Measurements from ENCODE around the gene PLAC8.
A peak's percentile ranks its signal among the peaks of the same experiment; 100 is the strongest.
"Not testable (repeated sequence)": the region's sequence is repeated elsewhere in the genome, so short reads cannot be mapped to it uniquely, and the experiment has no call there.

Gene PLAC8

DNA sequence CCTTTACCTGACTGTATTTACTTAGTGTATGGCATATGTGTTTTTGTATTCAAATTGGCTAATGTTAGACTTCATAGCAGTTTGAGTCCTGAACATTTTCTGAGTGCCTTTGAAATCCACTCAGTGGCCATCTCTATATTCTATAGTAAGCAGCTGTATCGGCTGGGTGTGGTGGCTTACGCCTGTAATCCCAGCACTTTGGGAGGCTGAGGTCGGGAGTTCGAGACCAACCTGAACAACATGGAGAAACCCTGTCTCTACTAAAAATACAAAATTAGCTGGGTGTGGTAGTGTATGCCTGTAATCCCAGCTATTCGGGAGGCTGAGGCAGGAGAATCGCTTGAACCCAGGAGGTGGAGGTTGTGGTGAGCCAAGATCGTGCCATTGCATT, 2.8 kb downstream of the PLAC8 start:
- not testable (repeated sequence) for DNase-seq

DNA sequence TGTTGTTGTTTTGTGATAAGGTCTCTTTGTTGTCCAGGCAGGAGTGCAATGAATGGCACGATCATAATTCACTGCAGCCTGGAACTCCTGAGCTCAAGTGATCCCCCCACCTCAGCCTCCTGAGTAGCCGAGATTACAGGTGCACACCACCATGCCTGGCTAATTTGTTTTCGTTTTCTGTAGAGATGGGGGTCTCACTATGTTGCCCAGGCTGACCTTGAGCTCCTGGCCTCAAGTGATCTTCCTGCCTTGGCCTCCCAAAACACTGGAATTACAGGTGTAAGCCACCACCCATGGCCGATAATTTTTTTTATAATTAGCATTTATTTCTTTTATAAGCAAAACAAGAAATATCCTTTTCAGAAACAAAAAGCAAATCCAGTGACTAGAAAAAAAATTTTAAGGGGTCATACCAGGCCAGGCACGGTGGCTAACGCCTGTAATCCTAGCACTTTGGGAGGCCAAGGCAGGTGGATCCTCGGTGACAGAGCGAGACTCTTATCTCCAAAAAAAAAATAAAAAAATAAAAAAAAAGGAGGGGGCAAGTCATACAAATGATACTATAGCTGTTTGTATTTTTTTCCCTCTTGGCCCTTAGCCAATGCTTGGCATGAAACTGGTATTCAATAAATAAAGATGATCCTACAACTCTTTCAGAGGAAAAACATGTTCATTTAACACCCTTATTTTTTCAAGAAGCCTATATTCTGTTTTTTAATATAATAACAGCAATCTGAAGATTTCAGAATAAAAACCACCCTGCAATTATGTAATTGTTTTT, 3.4 kb downstream of the PLAC8 start:
- no peak for DNase-seq

DNA sequence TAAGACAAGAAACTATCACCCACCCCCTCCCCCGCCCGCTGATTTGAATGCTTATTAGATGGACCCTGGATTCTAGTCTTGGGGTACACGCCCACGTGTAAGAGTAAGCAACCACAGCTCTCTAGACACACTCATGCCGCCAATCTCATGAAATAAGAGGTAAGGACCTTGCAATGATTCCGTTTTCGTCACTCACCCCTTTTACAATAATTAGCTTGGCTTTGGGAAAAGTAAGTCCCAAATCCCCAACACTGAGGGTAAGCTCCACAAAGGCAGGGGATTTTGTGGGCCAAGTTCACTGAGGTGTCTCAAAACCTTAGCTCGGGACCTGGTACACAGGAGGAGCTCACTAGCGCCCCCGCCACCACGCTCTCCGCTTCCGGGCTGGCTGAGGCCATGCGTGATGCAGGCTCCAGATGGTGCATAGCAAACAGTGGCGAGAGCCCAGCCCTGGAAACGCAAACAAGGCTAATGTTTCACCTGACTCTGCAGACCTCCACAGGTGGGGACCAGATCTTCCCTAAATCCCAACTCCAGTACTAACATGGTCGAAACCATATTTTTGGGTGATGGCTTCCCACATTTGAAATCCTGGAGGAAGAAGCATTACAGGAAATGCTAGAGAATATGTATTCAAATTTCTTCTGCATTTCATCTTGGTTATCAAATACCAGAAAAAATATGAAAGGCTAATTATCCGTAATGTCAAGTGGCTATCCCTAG, 4.1 kb downstream of the PLAC8 start:
- peak; percentile 96 for DNase-seq

DNA sequence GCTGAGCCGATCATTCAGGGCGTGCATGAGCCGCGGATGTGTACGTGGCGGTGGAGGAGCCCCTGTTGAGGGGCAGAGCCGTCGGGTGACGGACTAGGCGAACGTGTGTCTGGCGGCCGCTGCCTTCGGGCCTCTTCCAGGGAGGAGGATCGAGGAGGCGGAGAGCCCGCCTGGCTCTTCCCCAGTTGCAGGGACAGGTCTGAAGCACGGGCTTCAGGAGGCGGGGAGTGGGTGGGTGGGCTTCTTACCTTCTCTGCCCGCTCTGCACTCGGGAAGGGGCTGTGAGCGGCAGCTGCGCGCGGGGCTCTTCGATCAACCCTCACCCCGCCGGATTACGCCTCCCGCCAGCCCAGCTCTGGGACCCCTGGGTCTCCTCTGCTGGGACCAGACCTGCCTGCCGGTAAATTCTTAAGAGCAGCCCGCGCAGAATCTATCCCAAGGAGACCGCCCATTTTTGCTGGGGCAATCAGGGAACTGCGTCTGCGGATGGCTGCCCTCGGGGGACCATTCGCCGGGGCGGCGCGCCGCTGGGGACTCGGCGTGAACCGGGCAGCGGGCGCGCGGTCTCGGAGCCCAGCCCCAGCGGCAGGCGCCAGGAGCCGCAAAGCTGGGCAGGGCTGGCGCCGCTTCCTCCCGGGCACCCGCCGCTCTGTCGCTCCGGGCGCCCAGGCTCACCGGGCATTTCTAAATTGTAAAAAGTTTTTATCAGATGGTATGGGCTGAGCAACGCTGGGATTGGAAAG, 4.9 kb downstream of the PLAC8 start:
- DNase-seq = peak; percentile 85

DNA sequence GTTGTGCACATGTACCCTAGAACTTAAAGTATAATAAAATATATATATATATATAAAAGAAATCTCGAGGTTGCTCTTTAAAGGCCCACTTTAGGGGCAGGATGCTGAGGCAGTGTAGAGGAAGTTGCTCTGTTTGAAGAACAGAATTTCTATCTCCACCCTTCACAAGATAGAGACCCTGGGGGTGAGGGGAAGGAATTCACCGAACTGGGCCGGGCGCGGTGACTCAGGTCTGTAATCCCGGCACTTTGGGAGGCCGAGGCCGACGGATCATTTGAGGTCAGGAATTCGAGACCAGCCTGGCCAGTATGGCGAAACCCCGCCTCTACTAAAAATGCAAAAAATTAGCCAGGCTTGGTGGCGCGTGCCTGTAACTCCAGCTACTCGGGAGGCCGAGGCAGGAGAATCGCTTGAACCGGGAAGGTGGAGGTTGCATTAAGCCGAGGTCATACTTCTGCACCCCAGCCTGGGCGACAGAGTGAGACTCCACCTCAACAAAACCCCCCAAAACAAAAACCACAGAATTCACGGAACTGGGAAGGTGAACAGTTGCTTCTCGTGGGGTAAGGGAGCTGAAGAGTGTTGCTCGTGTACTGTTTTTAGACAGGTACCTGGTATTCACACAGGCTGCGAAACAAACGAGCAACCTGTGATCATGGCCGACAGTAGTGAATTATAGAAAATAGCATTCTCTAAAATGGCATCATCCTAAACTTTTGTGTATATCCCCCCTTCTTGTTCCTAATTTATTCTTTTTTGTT, 6.2 kb downstream of the PLAC8 start:
- DNase-seq = peak; percentile 74

DNA sequence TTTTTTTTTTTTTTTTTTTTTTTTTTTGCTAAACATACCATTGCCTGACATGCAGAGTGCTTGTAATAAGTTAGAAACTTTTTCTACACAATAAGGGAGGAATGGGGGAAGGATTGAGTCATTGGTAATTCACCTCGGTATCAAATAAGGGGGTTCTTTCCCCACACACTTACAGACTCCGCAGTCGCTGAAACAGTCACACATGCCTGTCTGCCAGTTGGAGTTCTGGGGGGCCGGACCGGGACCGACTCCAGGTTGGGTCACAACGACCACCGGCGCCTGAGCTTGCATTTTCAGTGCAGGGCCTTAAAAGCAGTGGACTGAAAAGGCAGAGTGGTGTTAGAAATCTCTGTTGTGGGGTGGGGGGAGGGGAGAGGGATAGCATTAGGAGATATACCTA, 6.9 kb downstream of the PLAC8 start:
- peak; percentile 87 for DNase-seq

DNA sequence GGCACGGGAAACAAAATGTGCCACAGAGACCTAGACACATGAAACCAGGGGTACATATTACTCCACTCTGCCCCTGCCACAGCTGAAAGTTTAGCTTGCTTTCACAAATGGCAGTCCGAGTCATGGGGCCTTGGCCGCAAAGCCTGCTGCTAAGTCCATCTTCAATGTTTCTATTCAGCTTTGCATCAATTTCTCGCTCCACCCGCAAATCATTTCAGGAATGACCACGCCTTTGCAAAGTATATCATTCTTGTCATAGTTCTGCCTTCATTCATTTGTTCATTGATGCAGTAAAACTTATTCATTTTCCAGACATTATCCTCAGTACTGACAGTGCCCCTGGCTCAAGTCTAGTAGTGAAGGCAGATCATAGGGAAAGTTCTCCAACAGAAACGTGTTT, 9.5 kb downstream of the PLAC8 start:
- no peak for DNase-seq

DNA sequence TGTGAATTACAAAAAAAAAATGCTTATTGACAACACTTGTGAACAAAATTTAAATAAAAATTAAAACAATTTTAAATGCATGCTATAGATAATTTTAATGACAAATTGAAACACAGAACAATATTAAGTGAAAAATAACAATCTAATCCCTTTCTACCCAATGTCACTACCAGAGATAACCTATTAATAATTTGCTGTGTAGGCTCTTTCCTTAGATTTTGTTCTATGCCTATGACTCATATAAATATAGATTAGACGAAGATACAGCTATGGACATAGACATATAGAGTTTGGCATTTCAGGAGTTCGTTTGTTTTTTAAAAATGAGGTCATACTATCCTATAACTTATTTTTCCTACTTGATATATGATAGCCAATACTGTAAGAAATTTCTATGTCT, 18.1 kb downstream of the PLAC8 start:
- no peak for DNase-seq

DNA sequence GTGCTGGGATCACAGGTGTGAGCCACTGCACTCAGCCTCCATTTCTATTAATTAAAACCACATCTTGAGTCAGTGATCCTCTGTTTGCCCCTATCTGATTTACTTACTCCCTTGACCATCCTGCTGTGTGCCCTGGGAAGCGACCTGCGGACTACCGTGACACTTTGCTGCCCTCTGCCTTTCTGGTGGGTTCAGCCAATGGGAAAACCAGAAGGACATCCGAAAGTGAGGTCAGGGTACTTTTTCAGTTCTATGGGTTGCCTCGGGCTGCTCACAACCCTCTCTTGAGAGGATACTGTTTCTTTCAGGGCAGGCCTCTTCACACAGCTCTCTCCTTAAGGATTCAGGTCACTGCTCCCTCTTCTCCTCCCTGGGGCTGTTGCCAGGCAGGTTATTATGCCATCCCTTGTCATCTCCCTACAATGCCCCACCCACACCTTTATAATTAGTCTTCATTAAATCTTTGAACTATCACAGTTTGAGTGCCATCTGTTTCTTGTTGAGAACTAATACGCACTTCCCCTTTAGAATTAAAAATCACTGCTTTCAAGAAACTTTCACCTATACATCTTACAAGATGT, 21.4 kb downstream of the PLAC8 start:
- no peak for DNase-seq

DNA sequence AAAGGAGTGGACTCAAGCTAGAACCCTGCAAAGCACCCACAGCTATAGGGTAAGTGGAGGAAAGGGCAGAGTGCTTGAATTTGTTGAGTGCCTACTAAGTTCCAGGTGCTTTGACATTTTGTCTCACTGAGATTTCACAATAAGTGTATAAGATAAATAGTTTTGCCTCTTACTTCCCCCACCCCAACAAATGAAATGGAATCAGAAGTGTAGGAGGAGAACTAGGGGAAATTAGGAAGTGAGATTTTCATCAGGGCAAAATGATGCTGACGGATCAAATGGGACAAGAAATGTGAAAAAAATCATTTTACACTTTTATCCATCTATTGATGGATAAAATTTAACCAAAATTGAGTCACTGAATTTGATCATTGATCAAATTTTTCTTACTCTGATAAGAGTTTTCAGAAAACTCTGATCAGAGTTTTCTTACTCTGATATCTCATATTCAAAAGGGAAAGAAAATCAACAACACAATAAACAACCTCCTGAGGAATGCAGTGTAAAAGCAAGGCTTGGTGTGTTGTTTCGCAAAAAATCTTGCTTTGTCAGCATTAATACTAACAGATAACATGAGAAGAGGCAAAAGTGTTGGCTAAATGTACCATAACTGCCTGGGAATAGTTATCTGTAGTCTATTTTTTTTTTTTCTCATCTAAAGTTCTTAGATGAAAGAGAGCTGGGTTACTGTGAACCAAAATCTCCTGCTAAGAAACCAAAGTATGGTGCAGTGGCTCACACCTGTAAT, 24.9 kb downstream of the PLAC8 start:
- no peak for DNase-seq

DNA sequence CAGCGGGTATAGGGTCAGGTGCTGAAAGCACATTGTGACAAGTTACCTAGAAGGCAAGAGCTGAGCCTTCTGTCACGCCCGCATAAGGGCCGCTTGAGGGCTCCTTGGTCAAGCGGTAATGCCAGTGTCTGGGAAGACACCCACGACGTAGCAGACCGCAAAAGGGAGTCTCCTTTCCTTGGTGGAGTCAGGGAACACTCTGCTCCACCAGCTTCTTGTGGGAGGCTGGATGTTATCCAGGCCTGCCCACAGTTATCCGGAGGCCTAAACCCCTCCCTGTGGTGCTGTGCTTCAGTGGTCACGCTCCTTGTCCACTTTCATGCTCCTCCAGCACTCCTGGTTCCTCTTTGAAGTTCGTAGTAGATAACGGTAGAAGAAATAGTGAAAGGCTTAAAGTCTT, 29.6 kb downstream of the PLAC8 start:
- not testable (repeated sequence) for DNase-seq

DNA sequence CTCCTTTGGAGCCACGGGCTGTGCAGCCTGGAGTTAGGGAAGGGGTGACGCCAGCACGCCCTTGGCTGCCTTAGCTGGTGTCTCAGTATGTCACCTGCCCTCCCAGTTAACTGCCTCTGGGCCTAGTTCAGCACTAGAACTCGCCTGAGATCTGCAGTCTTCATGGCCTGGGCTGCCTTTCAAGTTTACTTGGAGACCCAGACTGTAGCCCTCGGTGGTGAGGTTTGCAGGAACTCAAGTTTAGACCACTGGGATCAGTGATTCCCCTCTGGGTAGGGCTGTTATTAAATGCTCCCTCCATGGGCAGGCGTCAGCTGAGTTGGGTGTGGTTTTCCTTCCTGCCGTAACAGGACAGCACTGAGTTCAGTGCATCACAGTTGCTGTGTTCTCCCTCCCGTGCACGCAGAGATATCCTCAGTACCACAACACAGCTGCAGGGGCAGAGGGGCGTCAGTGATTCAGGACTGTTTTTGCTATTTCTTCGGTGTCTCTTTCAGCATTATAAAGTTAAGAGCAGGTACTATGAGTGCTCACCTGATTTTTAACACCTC, 30.5 kb downstream of the PLAC8 start:
- DNase-seq = no peak

DNA sequence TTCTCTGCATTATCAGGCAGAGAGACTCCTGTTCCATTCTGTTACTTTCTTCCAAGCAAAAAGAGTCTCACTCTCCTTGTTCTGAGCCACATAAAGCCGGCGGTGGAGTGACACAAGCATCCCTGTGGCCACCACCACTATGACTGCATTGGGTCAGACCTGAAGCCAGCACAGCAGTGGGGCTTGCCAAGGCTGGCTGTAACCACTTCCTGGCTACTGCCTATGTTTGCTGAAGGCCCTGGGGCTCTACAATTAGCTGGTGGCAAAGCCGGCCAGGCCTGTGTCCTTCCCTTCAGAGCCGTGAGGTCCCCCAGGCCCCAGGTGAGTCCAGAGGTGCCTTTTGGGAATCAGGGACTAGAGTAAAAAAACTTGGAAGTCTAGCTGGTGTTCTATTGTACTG, 31.8 kb downstream of the PLAC8 start:
- DNase-seq = no peak

DNA sequence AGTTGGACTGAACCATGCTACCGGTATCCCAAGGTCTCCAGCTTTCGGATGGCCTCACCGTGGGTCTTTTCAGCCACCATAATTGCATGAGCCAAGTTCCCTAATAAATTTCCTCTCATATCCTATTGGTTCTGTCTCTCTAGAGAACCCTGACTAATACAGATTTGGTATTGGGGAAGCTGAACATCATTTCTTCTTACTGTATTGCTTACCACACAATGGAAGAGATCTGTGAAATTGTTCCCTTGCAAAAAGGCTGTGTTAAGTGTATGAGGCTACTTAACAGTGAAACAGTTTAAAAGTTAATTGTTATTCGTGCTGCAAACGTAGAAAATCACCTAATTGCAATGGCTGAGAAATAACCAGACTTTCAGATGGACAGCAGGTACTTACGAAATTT, 34.0 kb downstream of the PLAC8 start:
- no peak for DNase-seq

DNA sequence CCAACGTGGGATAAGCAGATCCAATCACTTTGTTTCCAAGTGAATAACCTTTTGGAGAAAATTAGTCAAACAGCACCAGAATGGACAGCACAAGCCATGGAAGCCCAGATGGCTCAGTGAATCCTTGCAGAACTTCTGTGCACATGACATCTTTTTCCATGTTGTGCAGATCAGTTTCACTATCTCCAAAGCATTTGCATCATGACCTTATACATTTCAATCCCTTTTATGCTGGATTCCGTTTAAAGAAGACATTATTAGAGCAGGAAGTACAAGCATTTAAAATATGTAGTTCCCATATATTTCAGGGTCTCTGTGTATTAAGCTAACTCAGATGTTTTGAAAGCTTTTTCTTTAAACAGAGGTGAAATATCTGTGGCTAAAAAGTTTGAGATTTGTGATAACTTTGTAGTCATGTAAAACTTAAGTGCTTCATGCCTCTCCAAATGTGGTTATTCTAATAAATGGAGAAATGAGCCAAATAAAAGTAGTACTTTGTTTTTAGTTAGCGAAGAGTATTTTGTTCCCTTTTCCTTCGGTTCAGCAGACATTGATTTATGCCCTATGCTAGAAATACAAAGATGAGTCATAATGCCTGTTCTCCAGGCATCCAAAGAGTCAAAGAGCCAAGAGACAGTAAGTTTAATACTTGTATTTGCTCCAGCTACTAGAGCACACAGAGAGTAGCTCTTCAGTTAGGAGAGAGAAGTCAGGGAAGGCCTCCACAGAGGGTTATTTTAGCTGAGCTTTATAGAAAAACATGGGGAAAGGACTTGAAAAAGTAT, 39.0 kb downstream of the PLAC8 start:
- no peak for DNase-seq

DNA sequence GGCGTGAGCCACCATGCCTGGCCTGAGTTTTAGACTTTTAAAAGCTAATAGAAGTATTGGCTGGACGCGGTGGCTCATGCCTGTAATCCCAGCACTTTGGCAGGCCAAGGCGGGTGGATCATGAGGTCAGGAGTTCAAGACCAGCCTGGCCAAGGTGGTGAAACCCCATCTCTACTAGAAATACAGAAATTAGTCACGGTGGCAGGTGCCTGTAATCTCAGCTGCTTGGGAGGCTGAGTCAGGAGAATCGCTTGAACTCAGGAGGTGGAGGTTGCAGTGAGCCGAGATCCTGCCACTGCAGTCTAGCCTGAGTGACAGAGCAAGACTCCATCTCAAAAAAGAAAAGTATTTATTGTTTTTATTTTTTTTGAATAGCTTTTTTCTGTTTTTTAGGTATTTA, 39.7 kb downstream of the PLAC8 start:
- not testable (repeated sequence) for DNase-seq

DNA sequence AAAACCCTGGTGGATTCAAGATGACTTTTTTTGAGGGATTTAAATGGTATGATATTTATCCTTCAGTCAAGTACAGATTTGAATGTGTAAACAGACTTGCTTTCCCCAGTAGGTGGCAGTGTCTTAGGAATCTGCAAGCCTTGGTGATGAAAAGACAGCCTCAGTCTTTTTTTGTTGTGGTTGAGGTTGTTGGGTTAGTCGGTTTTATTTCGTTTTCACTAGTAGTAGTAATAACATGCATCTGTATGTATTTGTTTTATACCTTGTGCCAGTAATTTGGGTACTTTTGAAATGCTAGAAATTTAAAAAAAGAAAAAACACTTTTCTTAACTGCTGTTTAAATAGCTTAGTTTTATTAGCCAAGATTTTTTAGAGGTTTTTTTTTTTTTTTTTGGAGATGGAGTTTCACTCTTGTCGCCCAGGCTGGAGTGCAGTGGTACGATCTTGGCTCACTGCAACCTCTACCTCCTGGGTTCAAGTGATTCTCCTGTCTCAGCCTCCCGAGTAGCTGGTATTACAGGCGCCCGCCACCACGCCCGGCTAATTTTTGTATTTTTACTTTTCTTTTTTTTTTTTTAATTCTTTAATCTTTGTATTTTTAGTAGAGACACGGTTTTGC, 40.3 kb downstream of the PLAC8 start:
- no peak for DNase-seq

DNA sequence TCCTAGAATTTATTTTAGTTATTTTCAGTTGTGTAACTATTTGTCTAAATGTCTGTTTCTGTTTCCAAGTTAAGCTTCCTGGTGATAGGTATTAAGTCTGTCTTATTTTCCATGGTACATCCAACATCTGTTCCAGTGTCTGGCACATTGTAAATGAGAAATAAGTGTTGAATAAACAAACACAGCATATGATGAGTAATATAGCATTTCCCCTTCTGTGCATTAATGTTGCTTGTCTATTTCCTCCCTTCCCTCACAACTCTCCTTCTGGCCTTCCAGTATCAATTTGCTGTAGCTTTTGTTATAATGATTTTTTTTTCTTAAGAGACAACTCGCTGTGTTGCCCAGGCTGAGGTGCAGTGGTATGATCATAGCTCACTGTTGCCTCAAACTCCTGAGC, 43.4 kb downstream of the PLAC8 start:
- DNase-seq = no peak

DNA sequence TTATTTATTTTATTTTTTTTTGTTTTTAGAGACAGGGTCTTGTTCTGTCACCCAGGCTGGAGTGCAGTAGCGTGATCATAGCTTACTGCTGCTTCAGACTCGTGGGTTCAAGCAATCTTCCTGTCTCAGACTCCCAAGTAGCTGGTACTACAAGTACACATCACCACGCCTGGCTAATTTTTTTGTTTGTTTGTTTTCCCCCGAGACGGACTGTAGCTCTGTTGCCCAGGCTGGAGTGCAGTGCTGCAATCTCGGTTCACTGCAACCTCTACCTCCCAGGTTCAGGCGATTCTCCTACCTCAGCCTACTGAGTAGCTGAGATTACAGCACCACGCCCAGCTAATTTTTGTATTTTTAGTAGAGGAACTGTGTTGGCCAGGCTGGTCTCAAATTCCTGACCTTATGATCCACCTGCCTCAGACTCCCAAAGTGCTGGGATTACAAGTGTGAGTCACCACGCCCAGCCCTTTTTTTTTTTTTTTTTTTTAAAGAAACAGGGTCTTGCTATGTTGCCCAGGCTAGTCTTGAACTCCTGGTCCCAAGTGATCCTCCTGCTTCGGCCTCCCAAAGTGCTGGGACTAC, 47.4 kb downstream of the PLAC8 start:
- DNase-seq = no peak

DNA sequence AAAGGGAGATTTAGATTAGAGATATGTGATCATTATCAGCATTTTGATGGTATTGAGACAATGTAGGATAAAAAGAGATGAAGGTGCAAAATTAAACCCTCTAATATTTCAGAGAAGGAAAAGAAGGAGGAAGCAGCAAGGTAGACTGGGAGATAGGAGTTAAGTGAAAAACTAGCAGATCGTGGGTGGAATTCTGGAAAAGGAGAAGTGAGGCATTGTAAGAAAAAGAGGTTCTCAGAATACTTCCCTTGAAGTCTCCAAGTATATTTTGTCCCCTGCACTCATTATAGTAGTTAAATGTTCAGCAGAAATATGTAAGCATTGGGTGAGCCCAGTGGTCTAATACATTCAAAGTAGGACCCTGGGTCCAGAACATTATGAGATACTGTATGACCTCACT, 49.3 kb downstream of the PLAC8 start:
- no peak for DNase-seq

Measured in activated CD8-positive, alpha-beta memory T cell treated with anti-CD3 and anti-CD28 coated beads for 24 hours (primary cell).